GM18868 (cell line): ENCODE results near the gene VAV2.

Source experiments
- ATAC-seq: cut with Tn5 transposase; IDR thresholded peaks from one replicate; pipeline ENCODE4 v1.9.1; 2021; ENCODE audit warnings: mild to moderate bottlenecking, moderate library complexity; ENCODE audit not compliant: unreplicated experiment

VAV2 gene

GRCh38 chr9:133725886-133726285, 266.2 kb downstream of the VAV2 start:
- no peak for ATAC-seq

GRCh38 chr9:133718563-133719315, 273.4 kb downstream of the VAV2 start:
- no peak for ATAC-seq

DNA sequence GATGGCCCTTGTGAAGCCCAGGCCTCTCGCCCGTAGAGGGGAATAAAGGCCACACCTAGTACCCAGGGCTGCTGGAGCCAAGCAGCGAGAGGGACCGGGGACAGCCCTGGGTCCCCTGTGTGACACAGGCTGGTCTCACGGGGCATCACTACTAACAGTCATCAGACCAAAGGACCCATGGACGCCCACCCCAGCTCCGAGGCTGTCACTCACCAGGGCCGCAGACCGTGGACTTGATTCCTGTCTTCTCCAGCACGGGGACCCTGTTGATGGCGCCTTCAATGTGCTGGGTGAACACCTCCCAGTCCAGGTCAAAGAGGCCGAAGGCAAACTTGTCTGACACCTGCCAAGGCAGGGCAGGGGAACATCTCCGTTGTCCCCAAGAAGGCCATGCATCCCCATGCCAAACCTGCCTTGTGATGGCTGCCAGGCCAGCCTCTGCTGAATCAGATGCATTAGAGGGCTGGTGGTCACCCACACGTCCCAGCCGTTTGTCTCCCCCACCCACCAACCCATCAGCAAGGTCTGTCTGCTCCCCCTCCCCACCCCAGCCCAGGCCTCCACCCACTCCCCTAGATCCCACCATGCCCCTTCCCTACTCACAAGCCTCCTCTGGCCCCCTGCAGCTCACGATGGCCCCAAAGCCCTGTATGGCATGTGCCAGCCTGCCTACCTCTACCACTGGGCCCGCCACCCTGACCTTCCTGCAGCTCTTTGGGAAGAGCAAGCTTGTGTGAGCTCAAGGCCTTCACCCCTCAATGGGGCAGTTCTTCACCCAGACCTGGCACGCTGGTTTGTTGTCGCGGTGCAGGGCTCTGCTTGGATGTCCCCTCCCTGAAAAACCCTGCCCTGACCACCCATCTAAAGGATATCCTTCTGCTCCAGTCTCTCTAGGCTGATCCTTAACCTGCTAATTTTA, 274.8 kb downstream of the VAV2 start:
- no peak for ATAC-seq

- ATAC-seq: no peak
Observed at GRCh38 chr9:133716564-133717112, 275.5 kb downstream of the VAV2 start.

GRCh38 chr9:133715866-133716563, 276.1 kb downstream of the VAV2 start:
- no peak for ATAC-seq

GRCh38 chr9:133715295-133715865, 276.7 kb downstream of the VAV2 start:
- ATAC-seq: no peak

GRCh38 chr9:133714606-133715294, 277.4 kb downstream of the VAV2 start:
- no peak for ATAC-seq

DNA sequence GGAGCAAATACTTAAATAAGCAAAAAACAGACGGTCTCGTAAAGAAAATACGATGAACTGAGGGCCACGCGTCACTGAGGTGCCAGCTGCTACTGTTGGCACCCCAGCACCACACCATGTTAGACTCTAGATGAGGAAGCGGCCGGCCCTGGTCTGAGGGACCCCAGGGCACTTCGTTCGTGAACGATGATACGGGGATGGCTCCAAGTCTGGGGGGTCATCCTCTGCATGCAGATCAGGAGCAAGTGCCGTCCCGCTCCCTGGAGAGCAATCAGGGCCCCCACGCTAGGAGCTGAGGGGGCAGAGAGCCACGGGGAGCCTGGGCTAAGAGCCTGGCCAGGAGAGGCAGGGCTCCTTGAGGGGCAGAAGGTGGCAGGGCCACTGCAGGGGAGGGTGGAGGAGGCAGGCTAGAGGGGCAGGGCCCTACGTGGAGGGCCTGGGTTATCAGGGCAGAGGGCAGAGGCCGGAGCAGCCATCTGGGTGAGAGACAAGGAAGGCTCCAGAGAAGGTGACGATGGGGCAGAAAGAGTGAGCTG, 278.1 kb downstream of the VAV2 start:
- no peak for ATAC-seq

DNA sequence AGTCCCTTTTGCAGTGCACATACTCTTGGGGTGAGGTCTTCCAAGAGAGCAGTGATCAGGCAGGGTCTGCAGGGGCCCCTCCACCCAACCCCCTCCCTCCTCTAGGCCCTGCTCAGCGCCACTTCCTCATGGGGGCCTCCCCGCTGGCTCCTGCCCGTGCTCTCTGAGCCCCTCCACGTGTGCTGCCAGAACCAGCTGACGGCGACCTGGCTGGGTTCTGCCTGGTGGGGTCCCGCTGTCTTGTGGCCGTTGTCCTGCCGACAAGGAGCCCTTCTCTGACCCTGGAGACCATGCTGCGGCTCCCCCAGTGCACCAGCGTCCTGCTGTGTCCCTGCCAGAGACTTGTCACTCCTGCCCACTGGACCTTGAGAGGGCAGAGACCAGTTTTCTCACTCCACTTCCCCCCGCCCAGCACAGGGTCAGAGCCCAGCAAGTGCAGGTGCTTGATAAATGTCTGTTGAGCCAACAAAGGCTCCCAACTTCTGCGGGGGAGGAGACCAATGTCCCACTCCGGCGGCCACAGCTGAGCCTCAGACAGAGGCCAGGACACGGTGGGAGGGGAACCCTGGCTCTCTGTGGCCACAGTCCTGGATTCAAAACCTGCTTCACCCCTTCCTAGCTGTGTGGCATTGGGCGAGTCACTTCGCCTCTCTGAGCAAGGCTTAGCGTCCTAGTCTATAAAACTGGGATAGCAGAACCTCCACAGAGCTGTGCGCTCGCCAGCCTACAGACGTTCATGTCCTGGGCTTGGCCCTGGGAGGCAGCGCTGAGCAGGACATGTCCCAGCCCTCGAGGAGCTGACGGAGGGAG, 278.8 kb downstream of the VAV2 start:
- ATAC-seq: no peak

- no peak for ATAC-seq
Observed at GRCh38 chr9:133712221-133713100, 279.7 kb downstream of the VAV2 start.
